ENCODE results near the gene LDLRAD3. TPM values are rescaled to one million over a fixed set of nuclear protein-coding genes. Genes with fewer than 3 reads are reported as not detected.

LDLRAD3 gene
- total and polyA plus RNA-seq, 11 donors, result 1.1 to 7.7 (median 2.6) TPM

DNA sequence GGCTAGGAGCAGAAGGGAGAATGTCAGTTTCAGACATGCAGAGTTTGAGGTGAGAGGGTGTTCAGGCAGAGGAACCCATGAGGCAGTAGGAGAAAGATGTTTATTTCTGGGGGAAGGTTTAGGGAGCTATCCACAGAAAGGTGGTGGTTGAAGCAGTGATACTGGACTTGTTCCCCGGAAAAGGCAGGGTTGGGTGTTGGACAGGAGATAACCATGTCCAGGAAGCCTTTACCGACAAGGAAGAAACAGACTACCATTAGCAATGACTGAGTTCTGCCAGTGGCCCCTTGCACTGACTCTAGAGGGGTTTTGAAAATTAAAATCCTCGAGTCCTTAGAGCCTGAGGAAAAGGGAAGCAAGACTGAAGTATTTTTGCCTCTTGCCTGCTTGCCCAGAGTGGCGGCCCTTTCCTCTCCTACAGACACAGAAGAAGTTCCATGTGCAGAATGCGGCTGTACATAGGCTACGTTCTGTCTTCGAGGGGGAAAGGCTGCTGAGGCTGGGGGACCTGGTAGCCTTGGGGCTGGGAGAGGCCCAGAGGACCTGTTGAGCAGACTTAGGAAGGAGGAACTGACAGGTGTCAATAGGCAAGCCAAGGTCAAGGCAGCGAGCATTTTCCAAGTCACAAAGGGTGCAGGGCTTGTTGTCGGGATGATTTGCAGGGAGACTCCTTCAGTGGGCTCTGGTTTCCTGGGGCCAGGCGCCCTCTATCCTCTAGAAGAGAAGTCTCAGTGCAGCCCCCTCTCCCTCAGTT is 146.7 kb downstream of the LDLRAD3 start:
- H3K27me3 ChIP-seq, result peaks cover 0 to 2% (median 0%) of the 10 kb centered on the region in 9 donors
- H3K4me1 ChIP-seq, result peaks cover 0 to 26% (median 3%) of the 10 kb centered on the region in 12 donors
- WGBS, 4 donors, result 77 to 85% (median 82%) methylated on average over 10 of the region's 10 CpGs
- no peak overlapping the region for H3K4me3 ChIP-seq
- peaks cover 0 to 19% (median 5%) of the 10 kb centered on the region in 12 donors for H3K9me3 ChIP-seq
- no peak for TF ChIP-seq POLR2A (IDR thresholded peaks at IDR 0.05)
- TF ChIP-seq, protein P1, sequence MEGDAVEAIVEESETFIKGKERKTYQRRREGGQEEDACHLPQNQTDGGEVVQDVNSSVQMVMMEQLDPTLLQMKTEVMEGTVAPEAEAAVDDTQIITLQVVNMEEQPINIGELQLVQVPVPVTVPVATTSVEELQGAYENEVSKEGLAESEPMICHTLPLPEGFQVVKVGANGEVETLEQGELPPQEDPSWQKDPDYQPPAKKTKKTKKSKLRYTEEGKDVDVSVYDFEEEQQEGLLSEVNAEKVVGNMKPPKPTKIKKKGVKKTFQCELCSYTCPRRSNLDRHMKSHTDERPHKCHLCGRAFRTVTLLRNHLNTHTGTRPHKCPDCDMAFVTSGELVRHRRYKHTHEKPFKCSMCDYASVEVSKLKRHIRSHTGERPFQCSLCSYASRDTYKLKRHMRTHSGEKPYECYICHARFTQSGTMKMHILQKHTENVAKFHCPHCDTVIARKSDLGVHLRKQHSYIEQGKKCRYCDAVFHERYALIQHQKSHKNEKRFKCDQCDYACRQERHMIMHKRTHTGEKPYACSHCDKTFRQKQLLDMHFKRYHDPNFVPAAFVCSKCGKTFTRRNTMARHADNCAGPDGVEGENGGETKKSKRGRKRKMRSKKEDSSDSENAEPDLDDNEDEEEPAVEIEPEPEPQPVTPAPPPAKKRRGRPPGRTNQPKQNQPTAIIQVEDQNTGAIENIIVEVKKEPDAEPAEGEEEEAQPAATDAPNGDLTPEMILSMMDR (IDR thresholded peaks at IDR 0.05), result no peak
- peaks cover 0 to under 1% (median 0%) of the 10 kb centered on the region in 9 donors for H3K36me3 ChIP-seq
- DNase-seq, result no peak
- peak overlapping the region in 1 of 12 donors; percentile 39 for H3K27ac ChIP-seq
- intact Hi-C loops (cut with DNase I), result no loop called here
- ATAC-seq, result peak in 1 of 4 donors; percentile 29

DNA sequence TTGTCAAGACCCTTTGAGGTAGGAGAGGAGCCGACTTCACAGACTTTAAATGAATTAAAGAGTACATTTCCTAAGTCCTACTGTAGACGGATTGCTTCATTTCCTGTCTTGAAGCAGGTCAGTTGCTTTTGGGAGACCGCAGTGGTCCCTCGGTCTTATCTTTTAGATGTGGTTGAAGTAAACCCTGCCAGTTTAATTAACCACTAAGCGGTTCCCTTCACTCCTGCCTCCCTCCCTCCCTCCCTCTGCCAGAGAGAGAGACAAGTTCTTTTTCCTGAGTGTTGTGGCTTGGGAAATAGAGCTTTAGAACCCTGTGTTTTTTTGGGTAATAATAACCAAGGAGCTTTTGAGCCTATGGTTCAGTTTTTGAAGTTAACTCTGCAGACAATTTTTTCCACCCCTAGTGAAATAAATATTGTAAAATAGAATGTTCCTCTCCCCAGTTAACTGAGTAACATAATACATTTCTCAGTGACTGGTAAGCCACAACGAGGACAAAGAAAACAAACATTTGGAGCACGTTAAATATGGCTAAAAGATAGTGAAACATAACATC is 147.5 kb downstream of the LDLRAD3 start:
- 42 to 58% (median 53%) methylated on average over 7 of the region's 7 CpGs for WGBS, 4 donors
- DNase-seq (no peak), ATAC-seq (peak in 3 of 4 donors; percentile 38 to 49 (median 40))
- H3K4me3 ChIP-seq, result no peak overlapping the region
- intact Hi-C loops (cut with DNase I), result no loop called here
- H3K27me3 ChIP-seq, result peaks cover 0 to 2% (median 0%) of the 10 kb centered on the region in 9 donors
- H3K4me1 ChIP-seq, result peaks cover 0 to 28% (median 3%) of the 10 kb centered on the region in 12 donors
- H3K27ac ChIP-seq, result peak overlapping the region in 2 of 12 donors; percentile 32 to 39
- H3K36me3 ChIP-seq, result no peaks in the 10 kb centered on the region
- TF ChIP-seq, protein P1 (IDR thresholded peaks at IDR 0.05), result no peak
- TF ChIP-seq POLR2A (IDR thresholded peaks at IDR 0.05), result no peak
- peaks cover 0 to 15% (median 3%) of the 10 kb centered on the region in 12 donors for H3K9me3 ChIP-seq

DNA sequence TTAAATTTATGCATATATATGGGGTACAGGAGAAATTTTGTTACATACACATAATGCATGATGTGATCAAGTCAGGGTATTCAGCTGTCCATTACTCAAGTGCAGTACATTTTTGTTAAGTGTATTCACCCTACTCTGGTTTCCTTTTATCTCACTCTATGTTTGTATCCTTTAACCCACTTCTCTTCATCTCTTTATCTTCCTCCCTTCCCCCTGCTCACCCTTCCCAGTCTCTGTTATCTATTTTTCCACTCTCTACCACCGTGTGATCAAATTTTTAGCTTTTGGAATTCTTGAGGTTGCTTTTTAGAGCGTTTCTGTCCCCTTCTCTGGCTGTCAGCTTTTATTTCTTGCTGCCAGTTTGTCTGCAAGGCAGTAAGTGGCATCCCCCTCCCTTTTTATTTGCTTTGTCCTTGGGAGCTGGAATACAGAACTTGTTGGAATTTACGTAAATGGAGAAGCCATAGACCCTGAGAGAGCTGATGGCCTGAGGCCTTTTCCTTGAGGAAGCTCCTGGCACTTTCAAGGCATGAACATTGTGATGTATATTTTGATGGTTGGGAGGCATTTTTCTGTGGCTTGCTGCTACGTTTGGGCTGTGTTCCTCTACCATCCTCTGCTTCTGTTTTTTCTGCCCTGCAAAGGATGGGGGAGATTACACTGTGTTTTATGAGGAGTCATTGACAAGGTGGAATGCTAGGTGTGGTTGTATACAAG is 148.6 kb downstream of the LDLRAD3 start:
- intact Hi-C loops (cut with DNase I), result no loop called here
- ATAC-seq (no peak), DNase-seq (no peak)
- TF ChIP-seq, protein P1 (IDR thresholded peaks at IDR 0.05), result no peak
- no peak for TF ChIP-seq POLR2A (IDR thresholded peaks at IDR 0.05)
- Histone ChIP-seq H3K27me3 (peaks cover 0 to 3% (median 0%) of the 10 kb centered on the region in 9 donors), H3K4me1 (peaks cover 0 to 30% (median 3%) of the 10 kb centered on the region in 12 donors), H3K9me3 (peaks cover 0 to 15% (median 3%) of the 10 kb centered on the region in 12 donors), H3K36me3 (no peaks in the 10 kb centered on the region), H3K27ac (no peak overlapping the region), H3K4me3 (no peak overlapping the region)
- 62 to 68% (median 65%) methylated on average over 4 of the region's 4 CpGs for WGBS, 4 donors

DNA sequence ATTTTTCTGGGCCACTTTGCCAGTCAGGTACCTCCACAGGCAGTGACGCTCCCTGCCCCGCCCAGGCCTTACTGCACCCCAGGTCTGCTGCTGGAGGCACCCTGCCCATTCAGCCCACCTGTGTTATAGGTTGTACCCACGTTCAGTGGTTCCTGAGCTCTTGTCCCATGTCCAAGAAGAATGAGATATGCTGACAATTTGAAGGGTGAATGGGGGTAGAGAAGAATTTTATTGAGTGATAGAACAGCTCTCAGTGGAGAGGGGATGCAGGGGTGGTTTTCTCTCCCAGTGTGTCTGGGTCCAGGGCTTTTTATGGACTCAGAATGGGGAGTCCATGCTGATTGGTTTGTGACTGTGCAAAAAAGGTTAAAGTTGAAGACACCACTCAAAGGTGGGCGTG is 149.7 kb downstream of the LDLRAD3 start:
- intact Hi-C loops (cut with DNase I), result no loop called here
- 74 to 99% (median 88%) methylated on average over 4 of the region's 4 CpGs for WGBS, 4 donors

More for the DNA sequence above, 149.7 kb downstream of the LDLRAD3 start:
- TF ChIP-seq POLR2A (IDR thresholded peaks at IDR 0.05), result no peak
- DNase-seq, result no peak
- ATAC-seq, result no peak
- H3K27ac ChIP-seq, result no peak overlapping the region
- peaks cover 0 to 36% (median 8%) of the 10 kb centered on the region in 12 donors for H3K4me1 ChIP-seq
- H3K4me3 ChIP-seq, result no peak overlapping the region
- H3K36me3 ChIP-seq, result no peaks in the 10 kb centered on the region
- H3K9me3 ChIP-seq, result peaks cover 0 to 15% (median 3%) of the 10 kb centered on the region in 12 donors
- peaks cover 0 to 3% (median 0%) of the 10 kb centered on the region in 9 donors for H3K27me3 ChIP-seq
